Activated CD4-positive, CD25-positive, alpha-beta regulatory T cell treated with anti-CD3 and anti-CD28 coated beads, Interleukin-2, amount 50 U/mL, for 16 hours (primary cell): ENCODE measurements around the gene IL17RC.
A peak's percentile ranks its signal among the peaks of the same experiment; 100 is the strongest.

Experiments
- DNase-seq: peaks from one replicate; pipeline ENCODE4 v3.0.0-alpha.2; 2020; ENCODE audit warnings: low read depth, low spot score

IL17RC gene

GRCh38 chr3:9945358-9945757 lies 28.5 kb downstream of the IL17RC start:
- DNase-seq = no peak

DNA sequence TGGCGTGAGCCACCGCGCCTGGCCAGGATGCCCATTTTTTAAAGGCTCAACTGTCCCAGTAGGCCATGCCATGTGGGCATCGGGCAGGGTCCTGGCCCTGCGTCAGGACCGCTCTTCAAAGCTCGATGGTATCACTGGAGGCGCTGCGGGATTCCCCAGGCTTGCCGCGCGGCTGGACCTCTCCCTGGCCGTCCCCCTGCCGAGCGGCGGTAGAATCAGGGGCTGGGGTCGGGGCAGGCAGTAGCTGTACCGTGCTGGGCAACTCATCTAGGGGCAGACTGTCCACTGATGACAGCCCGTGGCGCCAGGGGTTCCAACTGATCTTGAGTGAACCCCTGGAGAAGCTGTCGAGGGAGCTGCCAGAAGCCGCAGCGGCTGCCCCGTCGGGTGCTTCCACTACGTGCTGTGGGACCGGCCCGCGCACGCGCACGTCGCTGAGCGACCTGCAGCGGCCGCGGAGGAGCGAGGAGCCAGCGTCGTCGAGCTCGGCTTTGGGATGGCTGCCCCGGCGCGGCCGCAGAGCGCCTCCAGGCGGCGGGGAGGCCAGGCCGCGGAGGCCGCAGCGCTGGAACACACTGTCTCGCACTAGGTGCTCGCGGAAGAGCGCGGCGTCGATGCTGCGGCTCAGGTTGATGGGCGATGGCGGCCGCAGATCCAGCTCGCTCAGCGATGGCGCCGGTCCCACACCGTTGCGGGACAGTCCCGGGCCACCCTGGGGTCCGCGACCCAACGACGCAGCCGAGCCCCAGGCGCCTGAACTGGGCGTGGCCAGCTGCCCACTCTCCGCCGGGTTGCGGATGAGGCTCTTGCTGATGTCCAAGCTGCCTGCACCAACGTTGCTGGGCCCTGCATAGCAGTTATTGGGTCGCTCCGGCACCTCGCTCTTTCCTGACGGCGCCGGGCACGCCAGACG lies 29.5 kb downstream of the IL17RC start:
- DNase-seq = peak; percentile 59

GRCh38 chr3:9947025-9947995 lies 30.4 kb downstream of the IL17RC start:
- no peak for DNase-seq

DNA sequence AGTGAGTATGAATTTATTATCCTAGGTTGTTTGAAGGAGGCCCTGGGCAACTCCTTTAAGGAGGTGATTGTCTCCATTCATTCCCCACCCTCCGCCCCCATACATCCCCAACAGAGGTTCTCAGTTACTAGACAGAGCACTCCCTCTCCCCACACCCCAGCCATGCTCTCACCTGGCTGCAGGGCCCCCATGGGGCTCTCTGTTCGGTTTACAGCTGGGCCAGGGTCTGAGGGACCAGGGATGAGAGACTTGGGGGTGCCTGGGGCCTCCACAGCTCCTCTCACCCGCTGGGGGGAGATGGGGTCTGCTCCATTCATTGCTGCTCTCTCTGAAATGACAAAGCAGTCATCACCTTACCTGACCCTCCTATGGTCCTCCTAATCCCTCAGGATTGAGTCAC lies 31.7 kb downstream of the IL17RC start:
- no peak for DNase-seq

DNA sequence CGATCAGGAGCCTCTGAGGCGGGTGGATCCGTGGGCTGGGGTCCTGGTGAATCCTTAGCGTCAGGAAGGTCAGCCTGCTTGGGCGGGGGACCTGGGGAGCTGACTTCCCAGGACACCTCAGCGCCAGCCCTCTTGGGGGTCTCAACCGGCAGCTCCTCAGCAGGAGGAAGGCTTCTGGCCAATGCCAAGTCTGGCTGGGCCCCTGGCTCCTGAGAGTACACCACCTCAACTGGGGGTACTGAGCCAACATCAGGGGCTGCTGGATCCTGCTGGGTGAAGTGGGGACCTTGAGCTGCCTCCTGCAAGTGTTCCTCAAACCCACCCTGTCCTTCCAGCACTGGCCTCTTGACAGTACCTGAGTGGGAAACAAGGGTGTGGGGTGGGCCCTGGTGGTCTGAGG lies 32.2 kb downstream of the IL17RC start:
- no peak for DNase-seq

DNA sequence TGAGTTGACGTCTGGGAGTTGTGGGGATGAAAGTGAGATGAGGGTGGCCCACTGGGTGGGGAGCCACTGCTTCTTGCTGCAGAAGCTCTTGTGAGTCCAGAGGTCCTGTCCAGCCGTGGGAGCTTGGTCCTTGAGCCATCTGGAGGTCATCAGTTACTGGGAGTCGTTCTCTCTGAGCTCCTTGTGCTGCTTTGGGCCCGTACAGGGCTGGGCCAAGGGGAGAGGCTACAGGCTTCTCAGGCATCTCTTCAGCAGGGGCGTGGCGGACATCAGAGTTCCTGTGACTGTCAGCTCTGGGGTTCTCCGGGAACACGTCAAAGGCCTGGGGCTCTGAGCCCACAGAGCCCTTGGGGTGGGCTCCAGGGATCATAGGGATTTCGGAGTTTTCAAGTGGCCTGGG lies 32.7 kb downstream of the IL17RC start:
- no peak for DNase-seq

- no peak for DNase-seq
Observed at GRCh38 chr3:9951126-9951525, 34.2 kb downstream of the IL17RC start.

GRCh38 chr3:9951598-9951961 lies 34.7 kb downstream of the IL17RC start:
- no peak for DNase-seq

DNA sequence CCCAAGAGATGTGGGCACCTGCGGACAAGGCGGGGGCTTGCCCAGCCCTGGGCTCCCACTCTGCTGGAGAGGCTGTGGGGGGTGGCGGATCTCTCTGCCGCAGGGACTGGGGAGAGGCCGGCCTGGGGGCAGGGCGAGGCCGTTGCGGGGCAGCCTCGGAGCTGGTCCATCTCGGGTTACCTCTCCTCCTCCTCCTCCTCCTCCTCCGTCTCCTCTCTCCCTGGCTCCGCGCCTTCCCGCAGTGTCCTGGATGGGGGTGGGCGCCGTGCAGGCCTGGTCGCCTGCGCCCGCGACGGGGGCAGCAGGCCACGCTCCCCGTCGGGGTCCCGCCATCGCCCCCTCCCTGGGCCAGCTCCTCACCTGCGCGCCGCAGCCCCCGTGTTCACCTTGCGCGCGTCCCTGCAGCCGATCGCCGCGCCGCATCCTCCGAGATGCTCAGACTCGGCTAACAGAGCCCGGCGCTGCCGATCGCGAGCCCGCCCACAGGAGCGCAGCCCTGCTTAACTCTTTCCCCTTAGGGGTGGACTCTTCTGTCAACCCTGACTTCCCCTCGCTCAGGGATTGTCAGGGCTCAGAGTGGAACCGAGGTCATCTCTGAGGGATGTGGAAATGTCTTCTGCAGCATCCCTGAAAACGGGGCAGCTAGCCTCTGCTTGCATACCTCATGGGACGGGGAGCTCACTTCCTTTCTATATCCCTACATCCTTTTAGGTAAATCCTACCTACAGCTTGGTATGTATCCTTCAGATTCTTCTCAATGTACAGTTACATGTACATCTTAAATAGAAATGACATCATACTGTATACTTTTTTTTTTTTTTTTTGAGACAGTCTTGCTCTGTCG lies 35.3 kb downstream of the IL17RC start, which contains the start of gene PRRT3:
Gene PRRT3, minus strand, starts transcription at position 447 of the 844 bp plus-strand sequence. CDS start 2,293 bp downstream, outside the sequence.
- no peak for DNase-seq

DNA sequence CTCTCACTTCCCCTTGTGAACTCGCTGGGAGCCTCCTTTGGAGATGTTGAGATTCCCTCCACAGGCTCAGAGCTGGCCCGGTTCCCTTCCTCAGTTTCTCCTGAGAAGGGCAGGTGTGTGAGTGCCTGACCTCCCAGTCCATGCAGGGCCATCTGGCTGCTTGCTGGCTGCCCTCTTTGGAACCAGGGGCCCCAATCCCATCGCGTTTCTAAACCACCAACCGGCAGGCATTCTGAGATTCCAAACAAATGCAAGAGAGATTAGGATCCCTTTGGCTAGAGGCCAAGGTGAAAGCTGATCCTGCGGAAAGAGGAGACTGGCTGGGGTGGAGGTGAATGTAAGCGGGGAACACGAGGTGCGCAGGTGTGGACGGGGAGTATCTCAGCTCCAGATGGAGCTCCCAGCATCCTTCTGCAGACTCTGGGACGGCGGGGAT lies 38.2 kb downstream of the IL17RC start:
- DNase-seq = no peak

DNA sequence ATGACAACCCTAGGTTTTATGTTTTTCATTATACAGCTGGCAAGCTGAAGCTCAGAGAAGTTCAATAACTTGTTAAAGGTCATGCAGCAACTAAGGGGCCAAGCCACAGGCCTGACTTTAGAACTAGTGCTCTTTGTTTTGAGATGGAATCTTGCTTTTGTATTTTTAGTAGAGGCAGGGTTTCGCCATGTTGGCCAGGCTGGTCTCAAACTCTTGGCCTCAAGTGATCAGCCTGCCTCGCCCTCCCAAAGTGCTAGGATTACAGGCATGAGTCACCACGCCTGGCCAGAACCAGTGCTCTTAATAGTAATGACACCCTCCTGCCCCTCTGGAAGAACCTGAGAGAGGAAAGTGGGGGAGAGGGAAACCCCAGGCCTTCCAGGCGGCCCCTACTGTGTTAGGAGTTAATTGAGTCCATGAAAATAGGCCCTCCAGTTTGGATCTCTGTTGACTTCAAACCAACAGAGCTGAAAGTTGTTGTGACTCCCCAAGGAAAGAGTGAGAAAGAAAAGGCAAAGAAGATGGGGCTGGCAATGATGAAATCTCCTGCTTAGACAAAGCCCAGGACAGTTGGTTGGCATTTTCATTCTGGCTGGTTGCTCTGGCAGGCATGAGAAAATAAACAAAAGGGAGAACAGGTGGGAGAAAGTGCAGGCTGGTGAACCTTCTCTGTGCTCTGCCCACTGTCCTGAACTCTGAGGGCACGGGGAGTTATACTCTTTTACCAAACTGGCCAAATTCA lies 38.9 kb downstream of the IL17RC start:
- no peak for DNase-seq

GRCh38 chr3:9957214-9957613 lies 40.3 kb downstream of the IL17RC start:
- DNase-seq = no peak

GRCh38 chr3:9965200-9965875 lies 48.4 kb downstream of the IL17RC start:
- no peak for DNase-seq

DNA sequence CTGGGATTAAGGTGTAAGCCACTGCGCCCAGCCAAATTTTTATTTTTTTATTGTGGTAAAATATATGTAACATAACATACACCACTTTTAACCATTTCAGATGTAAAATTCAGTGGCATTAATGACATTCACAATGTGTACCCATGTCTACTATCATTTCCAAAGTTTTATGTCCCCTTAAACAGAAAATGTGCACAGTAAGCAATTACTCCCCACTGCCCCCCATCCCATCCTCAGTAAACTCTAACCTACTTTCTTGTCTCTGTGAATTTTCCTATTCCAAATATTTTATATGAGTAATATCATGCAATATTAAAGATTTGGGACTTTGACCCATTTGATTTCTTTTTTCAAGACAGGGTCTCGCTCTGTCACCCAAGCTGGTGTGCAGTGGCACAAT lies 49.9 kb downstream of the IL17RC start:
- no peak for DNase-seq

DNA sequence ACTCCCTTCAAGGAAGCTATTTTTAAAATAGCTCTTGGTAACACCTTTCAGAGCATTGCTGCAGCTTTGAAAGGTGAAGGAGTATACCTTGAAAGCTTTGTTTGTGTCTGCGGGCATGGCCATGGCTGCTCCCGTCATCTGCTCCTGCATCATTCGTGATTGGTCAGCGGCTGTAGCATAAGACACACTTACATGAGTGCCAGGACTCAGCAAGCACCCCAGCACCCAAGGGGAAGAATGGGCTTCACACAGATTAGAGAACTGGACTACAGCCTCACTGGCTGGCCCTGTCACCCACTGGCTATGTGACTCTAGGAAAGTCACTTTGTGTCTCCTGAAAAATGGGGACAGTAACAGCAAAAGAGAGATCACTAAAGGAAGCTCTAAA lies 52.7 kb downstream of the IL17RC start:
- DNase-seq = no peak

DNA sequence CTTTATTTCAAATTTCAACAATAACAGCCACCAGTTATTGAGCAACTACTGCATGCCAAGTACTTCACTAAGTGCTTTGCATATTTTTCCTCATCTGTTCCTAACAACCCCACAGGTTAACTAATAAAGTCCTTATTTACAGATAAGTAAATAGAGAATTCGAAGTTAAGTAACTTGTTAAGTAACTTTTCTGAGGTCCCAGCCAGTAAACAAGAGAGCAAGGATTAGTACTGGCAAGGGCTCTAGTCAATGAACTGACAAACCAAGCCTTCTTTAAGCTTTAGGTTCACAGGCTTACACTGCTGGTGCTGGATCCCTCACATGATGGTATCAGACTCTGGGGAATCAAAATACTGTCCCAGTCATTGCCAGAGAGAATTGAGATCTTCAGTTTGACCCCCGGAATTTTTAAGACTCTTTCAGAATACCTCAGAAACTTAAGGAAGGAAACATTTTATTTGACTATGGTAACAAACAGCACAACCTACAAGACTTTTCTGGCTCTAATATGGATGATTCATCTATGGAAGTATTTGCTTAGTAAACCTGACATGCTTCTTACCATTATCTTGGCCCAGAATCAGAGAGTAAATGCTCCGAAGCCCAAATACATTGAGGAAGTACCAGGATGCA lies 53.2 kb downstream of the IL17RC start:
- DNase-seq = no peak

GRCh38 chr3:9976721-9977709 lies 60.1 kb downstream of the IL17RC start:
- no peak for DNase-seq

DNA sequence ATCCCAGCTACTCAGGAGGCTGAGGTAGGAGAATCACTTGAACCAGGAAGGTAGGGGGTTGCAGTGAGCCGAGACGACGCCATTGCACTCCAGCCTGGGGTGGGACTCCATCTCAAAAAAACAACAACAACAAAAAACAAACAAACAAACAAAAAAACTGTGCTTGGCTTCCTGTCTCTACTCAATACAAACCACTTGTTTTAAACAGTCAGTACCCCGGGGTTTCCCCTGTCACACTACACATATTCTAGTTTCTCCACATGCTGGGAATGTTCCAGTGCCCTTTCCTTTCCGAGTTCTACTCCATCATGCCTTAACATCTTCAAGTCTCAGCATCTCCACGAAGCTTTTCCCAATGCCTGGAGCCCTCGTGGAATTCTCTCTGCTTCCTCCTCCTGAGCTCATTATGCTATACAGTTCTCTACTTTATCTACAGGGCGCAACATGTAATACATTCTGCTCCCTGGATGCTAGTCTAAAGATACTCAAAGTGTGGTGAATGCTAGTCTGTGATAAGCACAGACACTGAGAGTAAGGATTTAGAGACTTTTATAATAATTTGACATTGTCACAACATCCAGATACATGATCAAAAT lies 61.9 kb downstream of the IL17RC start:
- no peak for DNase-seq
